ENCODE results near the gene LARP1B.
"Not testable (repeated sequence)": the region's sequence is repeated elsewhere in the genome, so short reads cannot be mapped to it uniquely, and the experiment has no call there.

LARP1B gene

GRCh38 chr4:128135391-128135790 is 74.3 kb downstream of the LARP1B start:
- no peak for DNase-seq (ENCODE audit: low read depth in 3 of 3)

- DNase-seq (ENCODE audit: low read depth in 3 of 3): no peak
These were observed 80.8 kb downstream of the LARP1B start for GRCh38 chr4:128141866-128142265.

- DNase-seq (ENCODE audit: low read depth in 3 of 3): no peak
These were observed 84.6 kb downstream of the LARP1B start for GRCh38 chr4:128145727-128146126.

- no peak for DNase-seq (ENCODE audit: low read depth in 3 of 3)
These were observed 92.7 kb downstream of the LARP1B start for GRCh38 chr4:128153800-128154199.

- no peak for DNase-seq (ENCODE audit: low read depth in 3 of 3)
These were observed 94.2 kb downstream of the LARP1B start for GRCh38 chr4:128155231-128155855.

- no peak for DNase-seq (ENCODE audit: low read depth in 3 of 3)
These were observed 94.9 kb downstream of the LARP1B start for GRCh38 chr4:128155874-128156456.

- not testable (repeated sequence) for DNase-seq (ENCODE audit: low read depth in 3 of 3)
These were observed 95.4 kb downstream of the LARP1B start for GRCh38 chr4:128156472-128156871.

- DNase-seq (ENCODE audit: low read depth in 3 of 3): no peak
These were observed 97.8 kb downstream of the LARP1B start for GRCh38 chr4:128158894-128159293.

GRCh38 chr4:128159967-128160366 is 98.9 kb downstream of the LARP1B start:
- DNase-seq (ENCODE audit: low read depth in 3 of 3): no peak

GRCh38 chr4:128161138-128161537 is 100.0 kb downstream of the LARP1B start:
- DNase-seq (ENCODE audit: low read depth in 3 of 3): no peak

- DNase-seq (ENCODE audit: low read depth in 3 of 3): no peak
These were observed 101.3 kb downstream of the LARP1B start for GRCh38 chr4:128162434-128162833.

- DNase-seq (ENCODE audit: low read depth in 3 of 3): no peak
These were observed 102.3 kb downstream of the LARP1B start for GRCh38 chr4:128163177-128164117.

GRCh38 chr4:128166982-128167381 is 105.9 kb downstream of the LARP1B start:
- DNase-seq (ENCODE audit: low read depth in 3 of 3): no peak

- no peak for DNase-seq (ENCODE audit: low read depth in 3 of 3)
These were observed 107.6 kb downstream of the LARP1B start for GRCh38 chr4:128168701-128169100.

- no peak for DNase-seq (ENCODE audit: low read depth in 3 of 3)
These were observed 108.1 kb downstream of the LARP1B start for GRCh38 chr4:128169245-128169644.

GRCh38 chr4:128176643-128177042 is 115.5 kb downstream of the LARP1B start:
- no peak for DNase-seq (ENCODE audit: low read depth in 3 of 3)

- DNase-seq (ENCODE audit: low read depth in 3 of 3): no peak
These were observed 116.4 kb downstream of the LARP1B start for GRCh38 chr4:128177498-128177897.

GRCh38 chr4:128186623-128187022 is 125.5 kb downstream of the LARP1B start:
- DNase-seq (ENCODE audit: low read depth in 3 of 3): no peak

GRCh38 chr4:128191115-128191781 is 130.1 kb downstream of the LARP1B start:
- DNase-seq (ENCODE audit: low read depth in 3 of 3): peak; percentile 36 to 54 (median 50)

- DNase-seq (ENCODE audit: low read depth in 3 of 3): no peak
These were observed 159.4 kb downstream of the LARP1B start for GRCh38 chr4:128220286-128221235.

GRCh38 chr4:128221586-128221985 is 160.5 kb downstream of the LARP1B start:
- no peak for DNase-seq (ENCODE audit: low read depth in 3 of 3)

Measured in stimulated activated CD4-positive, alpha-beta T cell treated with anti-CD3 and anti-CD28 coated beads, TNF-alpha, amount 100 ng/mL, for 24 hours (primary cell).